Osteoblast (primary cell): ENCODE measurements around the gene C19orf67. TPM values are rescaled to one million over a fixed set of nuclear protein-coding genes. Genes with fewer than 3 reads are reported as not detected.
A peak's percentile ranks its signal among the peaks of the same experiment; 100 is the strongest.
"Not testable (repeated sequence)": the region's sequence is repeated elsewhere in the genome, so short reads cannot be mapped to it uniquely, and the experiment has no call there.

Source experiments
- DNase-seq: peaks from one replicate; pipeline ENCODE4 v3.0.0; 2011; ENCODE audit warnings: low spot score, mixed read lengths; ENCODE audit not compliant: insufficient read length; ENCODE audit errors: missing footprints
- H2AFZ ChIP-seq: 2 replicates; pipeline ENCODE4 v1.6.0; 2011; ENCODE audit warnings: mild to moderate bottlenecking, low read length
- H3K27ac ChIP-seq: 2 replicates; pipeline ENCODE4 v1.5.1; 2011; ENCODE audit warnings: mild to moderate bottlenecking, low read depth, low read length, moderate library complexity
- H3K27me3 ChIP-seq: 2 replicates; pipeline ENCODE4 v1.6.0; 2012; ENCODE audit warnings: mild to moderate bottlenecking, control low read depth, inconsistent platforms, low read length, moderate library complexity; ENCODE audit not compliant: insufficient read depth
- H3K36me3 ChIP-seq: 2 replicates; pipeline ENCODE4 v1.5.1; 2011; ENCODE audit warnings: mild to moderate bottlenecking, low read length, control low read depth, moderate library complexity; ENCODE audit not compliant: insufficient read depth
- H3K4me1 ChIP-seq: 2 replicates; pipeline ENCODE4 v1.5.1; 2011; ENCODE audit warnings: mild to moderate bottlenecking, low read length, control low read depth, moderate library complexity; ENCODE audit not compliant: insufficient read depth
- H3K4me2 ChIP-seq: 2 replicates; pipeline ENCODE4 v1.6.0; 2011; ENCODE audit warnings: mild to moderate bottlenecking, low read length; ENCODE audit not compliant: insufficient read depth
- H3K4me3 ChIP-seq: fragments of 200-600 bp; sonication (generic); 3 replicates; pipeline ENCODE4 v1.5.1; 2012; ENCODE audit warnings: mild to moderate bottlenecking, low read length, inconsistent platforms; ENCODE audit not compliant: insufficient read depth
- H3K79me2 ChIP-seq: 2 replicates; pipeline ENCODE4 v1.6.0; 2012; ENCODE audit warnings: mild to moderate bottlenecking, low read length, control low read depth, inconsistent platforms; ENCODE audit not compliant: insufficient read depth
- H3K9me3 ChIP-seq: 2 replicates; pipeline ENCODE4 v1.5.1; 2011; ENCODE audit warnings: low read depth, low read length, control low read depth
- H4K20me1 ChIP-seq: 2 replicates; pipeline ENCODE4 v1.6.0; 2012; ENCODE audit warnings: mild to moderate bottlenecking, low read length, control low read depth; ENCODE audit not compliant: insufficient read depth
- CTCF ChIP-seq: IDR thresholded peaks from 2 replicates; pipeline ENCODE4 v1.5.1; 2011; ENCODE audit warnings: mild to moderate bottlenecking, low read depth, low read length, moderate library complexity; ENCODE audit errors: extremely low read depth
- total RNA-seq: library from RNA; depleted of rRNA; stranded (reverse); fragments of >200 nt; gene quantifications from 2 replicates; pipeline ENCODE4 v1.2.3, GENCODE V29; 2012

C19orf67 gene
- total RNA-seq, 1 donor, result not detected

DNA sequence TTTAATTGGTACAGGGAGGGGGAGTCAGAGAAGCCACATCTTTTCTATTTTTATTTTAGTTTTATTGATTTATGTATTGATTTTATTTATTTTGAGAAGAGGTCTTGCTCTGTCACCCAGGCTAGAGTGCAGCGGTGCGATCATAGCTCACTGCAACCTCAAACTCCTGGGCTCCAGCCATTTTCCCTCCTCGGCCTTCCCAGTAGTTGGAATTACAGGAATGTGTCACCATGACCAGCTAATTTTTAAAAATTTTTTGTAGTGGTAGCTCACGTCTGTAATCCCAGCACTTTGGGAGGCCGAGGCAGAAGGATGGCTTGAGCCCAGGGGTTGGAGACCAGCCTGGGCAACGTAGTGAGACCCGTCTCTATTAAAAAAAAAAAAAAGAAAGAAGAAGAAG lies 49.9 kb downstream of the C19orf67 start:
- Histone ChIP-seq H3K36me3 (no peaks in the 10 kb centered on the region), H3K27ac (no peak overlapping the region), H3K27me3 (peaks cover 3% of the 10 kb centered on the region), H3K4me3 (no peak overlapping the region), H3K4me2 (no peak overlapping the region), H3K4me1 (peaks cover 4% of the 10 kb centered on the region), H4K20me1 (no peaks in the 10 kb centered on the region), H3K79me2 (no peaks in the 10 kb centered on the region), H2AFZ (no peak overlapping the region), H3K9me3 (no peaks in the 10 kb centered on the region)
- TF ChIP-seq CTCF, result no peak
- no peak for DNase-seq

- not testable (repeated sequence) for DNase-seq, H3K79me2 ChIP-seq, H4K20me1 ChIP-seq, H3K36me3 ChIP-seq, H3K4me3 ChIP-seq, H2AFZ ChIP-seq, H3K4me2 ChIP-seq, H3K4me1 ChIP-seq, H3K27ac ChIP-seq, H3K27me3 ChIP-seq, H3K9me3 ChIP-seq
Observed at GRCh38 chr19:14035159-14035558, 50.4 kb downstream of the C19orf67 start.

GRCh38 chr19:14033946-14034345 lies 51.6 kb downstream of the C19orf67 start:
- Histone ChIP-seq H3K4me3 (no peak overlapping the region), H3K9me3 (no peaks in the 10 kb centered on the region), H3K27ac (no peak overlapping the region), H2AFZ (no peak overlapping the region), H3K27me3 (peaks cover 6% of the 10 kb centered on the region), H4K20me1 (no peaks in the 10 kb centered on the region), H3K4me1 (peaks cover 4% of the 10 kb centered on the region), H3K79me2 (no peaks in the 10 kb centered on the region), H3K4me2 (no peak overlapping the region), H3K36me3 (no peaks in the 10 kb centered on the region)
- TF ChIP-seq CTCF, result no peak
- no peak for DNase-seq

GRCh38 chr19:14031719-14032480 lies 53.7 kb downstream of the C19orf67 start, which contains the start of gene IL27RA:
TSS of gene IL27RA (plus strand) at chr19:14031762. CDS start at chr19:14031873, 111 bp downstream.
- H3K9me3 ChIP-seq, result no peaks in the 10 kb centered on the region
- H3K4me1 ChIP-seq, result peaks cover 4% of the 10 kb centered on the region
- peak; percentile 94 for DNase-seq
- no peak within 1 kb of the TSS for H3K27ac ChIP-seq
- H3K4me2 ChIP-seq, result peak within 1 kb of the TSS; percentile 82
- H3K79me2 ChIP-seq, result no peaks in the 10 kb centered on the region
- H3K36me3 ChIP-seq, result no peaks in the 10 kb centered on the region
- H2AFZ ChIP-seq, result peak within 1 kb of the TSS; percentile 85
- TF ChIP-seq CTCF, result peak; percentile 47
- no peaks in the 10 kb centered on the region for H4K20me1 ChIP-seq
- peaks cover 17% of the 10 kb centered on the region for H3K27me3 ChIP-seq
- peak within 1 kb of the TSS; percentile 73 for H3K4me3 ChIP-seq

Other genes starting within 250 kb of the C19orf67 start
- 0.59 TPM in 1 of 2 replicates, not detected in the other for gene NANOS3, start 208.6 kb downstream of the C19orf67 start, total RNA-seq
- 0.59 and 0.72 TPM in 2 replicates for gene BRME1, start 179.7 kb downstream of the C19orf67 start, total RNA-seq
- 19.2 and 22.4 TPM in 2 replicates for gene CC2D1A, start 179.6 kb downstream of the C19orf67 start, total RNA-seq
- gene PODNL1, start 147.4 kb downstream of the C19orf67 start, total RNA-seq, result 4.0 and 6.5 TPM in 2 replicates
- gene DCAF15, start 133.3 kb downstream of the C19orf67 start, total RNA-seq, result 11.5 and 11.9 TPM in 2 replicates
- gene RFX1, start 79.5 kb downstream of the C19orf67 start, total RNA-seq, result 2.4 and 2.5 TPM in 2 replicates
- gene RLN3, start 57.6 kb downstream of the C19orf67 start, total RNA-seq, result not detected in 2 replicates
- 1.1 and 1.2 TPM in 2 replicates for gene IL27RA, start 54.0 kb downstream of the C19orf67 start, total RNA-seq
- gene PALM3, start 23.7 kb downstream of the C19orf67 start, total RNA-seq, result not detected in 2 replicates
- 0.59 and 1.1 TPM in 2 replicates for gene MISP3, start 13.0 kb downstream of the C19orf67 start, total RNA-seq
- 16.2 and 27.9 TPM in 2 replicates for gene SAMD1, start 5.0 kb upstream of the C19orf67 start, total RNA-seq
- gene PRKACA, start 32.0 kb upstream of the C19orf67 start, total RNA-seq, result 45.6 and 56.3 TPM in 2 replicates
- 1.1 and 2.7 TPM in 2 replicates for gene ASF1B, start 50.8 kb upstream of the C19orf67 start, total RNA-seq
- 2.5 and 2.9 TPM in 2 replicates for gene ADGRL1, start 120.4 kb upstream of the C19orf67 start, total RNA-seq